WI38 (cell line): ENCODE measurements around the gene HES2.
"Not testable (repeated sequence)": the region's sequence is repeated elsewhere in the genome, so short reads cannot be mapped to it uniquely, and the experiment has no call there.

Source experiments
- H3K4me3 ChIP-seq: 2 replicates; pipeline ENCODE4 v1.5.1; 2011; ENCODE audit warnings: low read depth, mild to moderate bottlenecking, control low read depth, low read length
- TF ChIP-seq, protein P1 (sequence below): IDR thresholded peaks from 2 replicates; pipeline ENCODE4 v1.5.1; 2012; ENCODE audit warnings: low read depth, mild to moderate bottlenecking, control low read depth, low read length

HES2 gene

DNA sequence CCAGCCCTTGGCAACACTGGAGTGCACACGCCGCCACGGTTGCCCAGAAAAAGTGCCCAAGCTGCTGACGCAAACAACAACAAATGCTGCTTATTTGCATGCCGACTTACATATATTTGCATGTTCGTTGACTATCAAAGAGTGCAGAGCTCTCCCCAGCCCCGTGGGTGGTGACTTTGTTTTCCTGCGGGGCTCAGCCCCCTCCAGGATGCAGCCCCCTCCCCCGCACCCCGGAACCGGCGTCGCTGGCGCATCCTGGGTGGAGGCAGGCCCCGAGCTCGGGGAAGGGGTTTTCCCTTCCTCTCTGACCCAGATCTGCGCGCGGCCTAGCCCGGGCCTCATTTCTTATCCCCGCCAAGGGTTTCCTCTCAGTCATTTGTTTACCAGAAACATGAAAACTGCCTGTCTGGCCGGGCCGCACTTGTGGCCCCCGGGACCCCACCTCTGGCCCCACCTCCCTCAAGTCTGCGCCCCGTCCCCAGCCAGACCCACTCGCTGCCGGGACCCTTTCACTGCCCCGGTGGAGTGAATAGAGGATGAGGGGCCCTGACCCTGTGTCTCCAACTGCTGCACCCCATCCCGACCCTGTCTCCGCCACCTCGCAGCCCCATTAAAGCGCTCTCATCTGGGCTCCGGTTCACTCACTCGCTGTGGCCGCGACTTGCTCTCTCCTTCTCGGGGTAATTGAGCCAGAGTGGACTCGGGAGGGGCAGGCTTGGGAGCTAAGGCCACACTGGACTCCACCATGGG lies 40.8 kb upstream of the HES2 start:
- TF ChIP-seq, protein P1, sequence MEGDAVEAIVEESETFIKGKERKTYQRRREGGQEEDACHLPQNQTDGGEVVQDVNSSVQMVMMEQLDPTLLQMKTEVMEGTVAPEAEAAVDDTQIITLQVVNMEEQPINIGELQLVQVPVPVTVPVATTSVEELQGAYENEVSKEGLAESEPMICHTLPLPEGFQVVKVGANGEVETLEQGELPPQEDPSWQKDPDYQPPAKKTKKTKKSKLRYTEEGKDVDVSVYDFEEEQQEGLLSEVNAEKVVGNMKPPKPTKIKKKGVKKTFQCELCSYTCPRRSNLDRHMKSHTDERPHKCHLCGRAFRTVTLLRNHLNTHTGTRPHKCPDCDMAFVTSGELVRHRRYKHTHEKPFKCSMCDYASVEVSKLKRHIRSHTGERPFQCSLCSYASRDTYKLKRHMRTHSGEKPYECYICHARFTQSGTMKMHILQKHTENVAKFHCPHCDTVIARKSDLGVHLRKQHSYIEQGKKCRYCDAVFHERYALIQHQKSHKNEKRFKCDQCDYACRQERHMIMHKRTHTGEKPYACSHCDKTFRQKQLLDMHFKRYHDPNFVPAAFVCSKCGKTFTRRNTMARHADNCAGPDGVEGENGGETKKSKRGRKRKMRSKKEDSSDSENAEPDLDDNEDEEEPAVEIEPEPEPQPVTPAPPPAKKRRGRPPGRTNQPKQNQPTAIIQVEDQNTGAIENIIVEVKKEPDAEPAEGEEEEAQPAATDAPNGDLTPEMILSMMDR = no peak
- H3K4me3 ChIP-seq = no peak overlapping the region

DNA sequence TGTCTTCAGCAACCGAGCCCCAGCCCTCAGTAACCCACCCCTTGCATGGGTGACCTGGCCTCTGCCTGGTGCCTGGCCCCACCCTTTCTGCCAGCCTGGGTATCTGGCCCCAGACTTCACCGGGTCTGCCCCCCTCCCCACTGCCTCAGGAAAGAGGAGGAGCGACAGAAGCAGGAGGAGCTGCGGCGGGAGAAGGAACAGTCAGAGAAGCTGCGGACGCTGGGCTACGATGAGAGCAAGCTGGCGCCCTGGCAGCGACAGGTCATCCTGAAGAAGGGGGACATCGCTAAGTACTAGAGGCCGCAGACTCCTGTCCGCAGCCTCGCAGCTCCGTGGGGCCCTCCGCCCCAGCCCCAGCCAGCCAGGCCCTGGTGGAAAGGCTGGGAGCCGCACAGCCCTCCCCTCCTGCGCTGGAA lies 40.1 kb upstream of the HES2 start:
- H3K4me3 ChIP-seq = no peak overlapping the region

DNA sequence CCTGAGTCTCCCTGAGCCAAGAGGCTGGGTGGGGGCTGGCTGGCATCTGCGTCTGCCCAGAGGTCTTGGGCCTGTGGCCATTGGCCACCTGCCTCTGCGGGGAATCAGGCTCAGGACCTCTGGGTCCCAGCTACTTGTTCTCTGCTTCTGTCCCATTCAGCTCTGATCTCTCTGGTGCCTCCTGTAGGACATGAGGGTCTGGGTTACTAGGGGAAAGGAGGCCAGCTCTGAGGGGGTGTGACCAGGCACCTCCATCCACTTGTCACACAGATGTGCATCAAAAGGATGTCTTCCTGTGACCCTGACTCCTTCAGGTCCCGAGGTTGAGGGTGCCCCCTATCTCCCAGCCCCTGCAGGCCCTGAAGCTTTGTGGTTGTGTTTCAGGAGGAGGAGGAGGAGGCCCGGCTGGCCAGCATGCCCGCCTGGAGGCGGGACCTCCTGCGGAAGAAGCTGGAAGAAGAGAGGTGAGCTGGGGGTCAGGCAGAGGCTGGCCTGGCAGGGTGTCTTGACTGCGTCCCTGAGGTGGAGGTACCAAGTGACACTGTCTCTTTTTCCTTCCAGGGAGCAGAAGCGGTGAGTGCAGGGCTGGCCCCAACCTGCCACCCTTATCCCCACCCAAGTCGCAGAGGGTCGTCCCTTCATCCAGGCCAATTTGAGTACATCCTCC lies 37.2 kb upstream of the HES2 start:
- TF ChIP-seq, protein P1 = no peak
- H3K4me3 ChIP-seq = no peak overlapping the region

More for the DNA sequence above, 40.1 kb upstream of the HES2 start:
- TF ChIP-seq, protein P1 = no peak

DNA sequence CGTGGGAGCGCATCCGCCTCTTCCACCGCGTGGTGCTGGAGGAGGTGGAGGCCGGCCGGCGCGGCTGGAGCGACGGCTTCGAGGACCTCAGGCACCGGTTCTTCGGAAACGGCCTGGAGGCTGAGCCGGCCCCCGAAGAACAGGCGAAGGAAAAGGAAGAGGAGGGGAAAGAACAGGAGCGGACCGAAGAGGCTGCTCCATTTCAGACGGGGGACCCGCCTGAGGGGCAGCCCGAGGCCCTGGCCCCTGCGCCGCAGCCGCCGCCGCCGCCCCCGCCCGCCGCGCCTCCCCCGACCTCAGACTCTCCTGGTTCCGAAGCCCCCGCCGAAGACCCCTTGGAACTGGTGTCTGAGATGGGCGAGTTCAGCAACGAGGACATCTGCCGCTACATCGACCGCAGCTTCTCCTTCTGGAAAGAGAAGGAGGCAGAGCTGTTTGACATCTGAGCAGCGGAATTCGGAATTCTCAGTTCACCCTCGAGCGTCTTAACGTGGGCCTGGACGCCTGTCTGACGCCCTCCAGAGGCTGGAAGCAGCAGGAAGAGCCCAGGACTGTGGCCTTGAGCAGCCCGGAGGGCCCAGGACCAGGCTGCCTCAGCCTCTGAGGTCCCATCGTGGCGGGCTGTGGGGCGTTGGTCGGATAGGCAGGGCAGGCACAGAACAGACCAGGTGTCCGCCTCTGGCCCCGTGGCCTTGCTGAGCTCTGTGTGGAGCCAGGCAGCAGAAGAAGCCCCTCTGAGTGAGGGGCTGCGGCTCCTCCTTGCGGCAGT lies 36.2 kb upstream of the HES2 start:
- not testable (repeated sequence) for H3K4me3 ChIP-seq

DNA sequence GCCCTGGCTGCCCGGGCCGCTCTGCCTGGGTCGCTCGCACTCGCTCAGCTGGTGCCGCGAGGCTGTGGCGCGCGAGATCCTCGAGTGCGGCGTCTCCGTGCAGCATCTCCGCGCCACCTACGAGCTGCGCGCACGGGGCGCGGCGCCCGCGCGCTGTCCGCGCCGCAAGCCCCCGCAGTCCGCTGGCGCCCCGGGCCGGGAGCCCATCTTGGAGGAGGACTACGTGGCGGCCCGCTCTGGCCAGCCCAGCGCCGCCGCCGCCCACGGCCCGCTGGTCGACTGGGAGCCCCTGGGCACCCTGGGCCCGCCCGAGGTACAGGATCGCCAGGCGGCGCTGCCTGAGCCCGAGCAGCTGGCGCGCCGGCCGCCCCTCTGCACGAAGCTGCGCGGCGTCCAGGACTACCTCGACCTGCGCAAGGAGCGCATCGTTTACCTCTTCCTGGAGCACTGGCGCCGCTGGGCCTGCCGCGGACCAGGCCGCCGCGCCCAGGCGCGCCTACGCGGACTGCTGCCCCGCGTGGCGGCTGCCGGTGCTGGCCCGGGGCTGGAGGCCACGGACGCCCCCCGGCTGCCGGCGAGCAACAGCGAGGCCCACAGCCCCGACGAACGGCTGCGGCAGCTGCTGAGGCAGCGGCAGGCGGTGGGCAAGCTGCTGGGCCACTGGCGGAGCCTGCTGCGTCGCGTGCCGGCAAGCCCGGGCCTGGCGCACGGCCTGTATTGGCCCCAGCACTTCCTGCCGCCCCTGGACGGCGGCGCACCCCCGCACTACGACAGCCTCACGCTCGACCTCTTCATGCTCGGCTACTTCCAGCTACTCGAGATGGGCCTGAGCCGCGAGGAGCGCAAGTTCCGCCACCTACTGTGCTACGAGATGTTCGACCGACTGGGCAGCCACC lies 35.4 kb upstream of the HES2 start:
- TF ChIP-seq, protein P1 = no peak
- H3K4me3 ChIP-seq = no peak overlapping the region

DNA sequence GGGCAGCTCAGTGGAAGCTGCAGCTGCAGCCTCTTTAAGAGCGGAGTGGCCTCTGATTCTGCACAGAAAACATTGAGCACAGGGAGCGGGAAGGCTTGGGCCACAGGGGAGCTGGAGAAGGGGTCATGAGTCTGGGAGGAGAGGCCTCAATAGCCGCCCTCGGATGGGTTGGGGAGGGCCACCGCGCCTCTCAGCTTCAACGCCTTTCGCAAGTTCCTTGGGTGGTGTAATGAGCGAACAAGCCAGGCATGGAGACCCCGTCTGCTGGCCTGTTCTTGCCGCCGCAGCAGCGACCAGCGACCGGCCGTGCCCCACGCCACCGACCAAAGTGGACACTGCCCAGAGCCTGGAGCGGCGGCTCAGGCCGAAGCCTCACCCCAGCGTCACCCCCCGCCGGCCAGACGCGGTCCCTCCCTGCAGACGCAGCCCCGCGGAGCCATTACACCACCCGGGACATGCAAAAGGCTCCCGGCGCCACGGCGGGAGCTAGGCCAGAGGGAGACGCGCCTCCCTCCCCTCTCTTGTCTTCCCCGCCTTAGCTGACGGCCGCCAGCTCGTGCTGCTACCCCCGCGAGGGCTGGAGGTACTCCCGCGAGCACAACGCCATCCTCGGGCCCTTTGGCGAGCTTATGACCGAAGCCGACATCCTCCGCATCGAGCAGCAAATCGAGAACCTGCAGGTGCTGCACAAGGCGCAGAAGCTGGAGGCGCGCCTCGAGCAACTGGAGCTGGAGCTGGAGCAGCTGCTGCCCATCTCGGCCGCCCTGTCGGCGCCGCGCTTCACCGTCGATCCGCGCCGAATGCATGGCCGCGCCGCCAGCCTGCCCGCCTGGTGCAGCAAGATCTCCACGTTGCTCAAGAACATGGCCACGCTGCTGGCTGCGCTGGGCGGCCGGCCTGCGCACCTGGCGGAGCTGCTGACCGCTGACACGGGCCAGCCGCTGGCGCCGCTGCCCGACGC lies 34.5 kb upstream of the HES2 start:
- H3K4me3 ChIP-seq = not testable (repeated sequence)

DNA sequence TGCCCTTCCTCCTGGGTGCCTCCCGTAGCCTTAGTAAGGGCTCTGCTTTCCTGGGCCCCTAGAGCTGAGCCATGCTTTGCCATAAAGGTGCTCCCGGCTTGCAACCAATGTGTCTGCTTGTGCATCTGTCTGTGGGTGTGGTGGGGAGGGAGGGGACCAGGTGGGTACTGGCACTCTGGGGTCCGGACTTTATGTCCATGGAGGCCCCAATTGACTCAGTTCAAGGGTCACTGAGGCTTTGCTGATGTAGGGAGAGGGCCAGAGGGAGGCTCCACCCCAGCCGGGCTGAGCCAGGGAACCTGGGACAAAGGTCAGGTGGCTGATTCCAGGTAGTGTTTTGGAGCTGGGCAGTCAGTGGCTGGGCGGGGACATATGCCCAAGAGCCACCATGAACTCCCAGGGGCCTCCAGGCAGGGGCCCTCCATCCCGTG lies 31.2 kb upstream of the HES2 start:
- TF ChIP-seq, protein P1 = no peak
- no peak overlapping the region for H3K4me3 ChIP-seq

DNA sequence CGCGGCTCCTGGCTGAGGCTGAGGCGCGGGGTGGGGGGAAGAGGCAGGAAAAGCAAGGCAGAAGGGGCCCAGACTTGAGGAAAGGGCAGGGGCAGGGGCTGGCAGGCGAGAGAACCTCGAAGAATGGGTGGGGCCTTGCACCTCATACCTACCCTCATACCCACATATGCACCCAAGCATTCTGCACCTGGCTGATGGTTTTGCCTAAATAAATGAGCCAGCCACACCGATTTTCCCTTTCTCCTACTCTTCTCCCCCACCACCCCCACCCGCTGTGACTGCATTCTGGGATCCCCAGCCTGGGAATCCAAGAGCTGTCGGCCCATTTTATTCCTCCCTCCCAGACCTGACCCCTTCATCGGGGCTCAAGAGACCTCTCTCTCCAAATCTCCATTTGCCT lies 30.8 kb upstream of the HES2 start:
- not testable (repeated sequence) for H3K4me3 ChIP-seq
